ENCODE data around the gene HYLS1.
A peak's percentile ranks its signal among the peaks of the same experiment; 100 is the strongest.
"Not testable (repeated sequence)": the region's sequence is repeated elsewhere in the genome, so short reads cannot be mapped to it uniquely, and the experiment has no call there.

HYLS1 gene, protein sequence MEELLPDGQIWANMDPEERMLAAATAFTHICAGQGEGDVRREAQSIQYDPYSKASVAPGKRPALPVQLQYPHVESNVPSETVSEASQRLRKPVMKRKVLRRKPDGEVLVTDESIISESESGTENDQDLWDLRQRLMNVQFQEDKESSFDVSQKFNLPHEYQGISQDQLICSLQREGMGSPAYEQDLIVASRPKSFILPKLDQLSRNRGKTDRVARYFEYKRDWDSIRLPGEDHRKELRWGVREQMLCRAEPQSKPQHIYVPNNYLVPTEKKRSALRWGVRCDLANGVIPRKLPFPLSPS
- 2.9 to 10.7 (median 4.8) reads per million in 9 experiments for total RNA-seq

DNA sequence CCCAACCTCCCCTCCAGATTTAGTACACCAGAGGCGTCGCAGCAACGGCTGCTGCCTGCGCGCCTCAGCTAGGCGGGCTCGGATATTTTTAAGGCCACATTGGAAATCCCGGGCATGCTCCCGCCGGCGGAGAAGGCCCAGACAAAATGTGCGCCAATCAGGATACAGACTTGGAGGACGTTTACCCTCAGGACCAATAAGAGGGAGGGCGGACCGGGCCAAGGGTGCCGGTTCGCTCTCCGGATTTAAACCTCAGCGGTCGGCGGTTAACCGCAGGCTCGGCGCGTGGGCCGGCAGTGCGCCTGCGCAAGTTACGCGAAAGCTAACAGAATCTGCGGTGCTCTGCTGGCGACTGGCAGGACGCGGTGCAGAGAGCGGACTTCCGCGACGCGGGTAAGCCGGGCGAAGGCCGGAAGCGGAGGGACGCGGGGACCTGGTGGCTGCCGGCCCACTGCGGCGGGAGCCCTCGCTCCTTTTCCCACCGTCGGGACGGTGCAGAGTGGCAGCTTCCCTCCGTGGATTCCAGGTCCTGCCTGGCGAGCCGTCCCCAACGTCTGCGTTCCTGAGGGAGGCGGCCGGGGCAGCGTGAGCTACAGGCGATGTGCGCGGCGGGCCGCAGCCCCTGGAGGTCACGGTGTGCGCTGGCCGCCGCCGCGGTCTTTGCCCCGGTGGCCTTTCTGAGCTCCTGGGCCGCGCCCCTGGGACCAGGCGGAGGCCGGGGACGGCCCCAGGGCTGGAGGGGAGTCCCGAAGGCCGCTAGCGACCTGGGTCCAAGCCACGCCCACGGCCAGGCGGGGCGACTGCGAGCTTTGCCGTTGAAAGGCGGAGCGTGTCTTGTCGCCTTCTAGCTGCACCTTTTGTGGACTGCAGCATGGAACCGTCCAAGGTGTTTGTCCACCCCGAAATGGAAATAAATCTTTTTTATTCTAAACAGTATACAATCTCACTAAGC is at the start of gene HYLS1:
HYLS1 (plus strand) TSS at position 296 of the 952 bp plus-strand sequence. CDS start 11,701 bp downstream, outside the sequence.
- Mint-ChIP-seq H3K4me3 (peak within 1 kb of the TSS; percentile 89 to 94), H3K4me1 (ENCODE audit: low read depth in 2 of 2) (peaks cover 18 to 23% of the 10 kb centered on the region in 2 donors), H3K27me3 (no peaks in the 10 kb centered on the region), H3K36me3 (ENCODE audit: insufficient read depth) (peaks cover 30% of the 10 kb centered on the region), H3K9me3 (no peaks in the 10 kb centered on the region), H3K27ac (peak within 1 kb of the TSS; percentile 95 to 99)
- DNase-seq (peak; percentile 97 to 99 (median 98)), ATAC-seq (replicated peaks) (peak; percentile 86)

DNA sequence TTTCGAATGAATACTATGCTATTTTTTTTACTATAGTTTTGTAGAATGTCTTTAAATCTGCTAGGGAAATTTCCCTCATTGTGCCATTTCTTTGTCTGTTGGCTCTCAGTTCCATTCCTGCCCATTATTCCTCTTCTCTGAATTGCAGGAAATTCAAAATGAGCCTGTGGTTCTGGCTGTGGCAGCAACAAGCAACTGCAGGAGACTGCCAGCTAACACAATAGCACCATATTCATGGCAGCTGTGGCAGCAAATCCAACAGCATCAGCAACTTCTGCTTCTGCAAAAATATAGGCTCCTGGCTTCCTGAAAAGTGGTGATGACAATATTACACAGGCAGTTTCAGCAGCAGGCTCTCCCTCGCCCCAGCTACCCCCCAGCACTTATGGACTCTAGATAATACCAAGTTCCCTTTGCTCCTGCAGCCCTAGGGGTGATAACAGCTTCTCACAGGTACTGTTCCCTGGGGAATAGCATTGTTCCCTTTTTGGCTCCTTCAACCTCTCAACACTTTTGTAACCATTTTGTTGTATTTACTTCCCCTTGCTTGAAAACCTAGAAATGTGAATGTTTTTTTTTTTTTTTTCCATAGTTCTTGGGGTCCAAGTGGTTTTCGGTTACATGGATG is 45.0 kb upstream of the HYLS1 start:
- no peak for ATAC-seq (replicated peaks)
- H3K27ac Mint-ChIP-seq, result no peak overlapping the region
- H3K4me1 Mint-ChIP-seq (ENCODE audit: low read depth in 2 of 2), result no peaks in the 10 kb centered on the region

DNA sequence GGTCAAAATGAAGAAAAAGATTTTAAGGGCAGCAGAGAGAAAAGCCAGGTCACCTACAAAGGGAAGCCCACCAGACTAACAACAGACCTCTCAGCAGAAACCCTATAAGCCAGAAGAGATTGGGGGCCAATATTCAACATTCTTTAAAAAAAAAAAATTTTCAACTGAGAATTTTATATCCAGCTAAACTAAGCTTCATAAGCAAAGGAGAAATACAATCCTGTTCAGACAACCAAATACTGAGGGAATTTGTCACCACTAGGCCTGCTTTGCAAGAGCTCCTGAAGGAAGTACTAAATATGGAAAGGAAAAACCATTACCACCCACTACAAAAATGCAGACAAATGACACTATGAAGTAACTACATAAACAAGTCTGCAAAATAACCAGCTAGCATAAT is 41.3 kb upstream of the HYLS1 start:
- Mint-ChIP-seq H3K4me1 (ENCODE audit: low read depth in 2 of 2) (no peaks in the 10 kb centered on the region), H3K27me3 (peaks cover 20 to 33% of the 10 kb centered on the region in 2 donors), H3K4me3 (no peak overlapping the region), H3K27ac (no peak overlapping the region), H3K36me3 (ENCODE audit: insufficient read depth) (no peaks in the 10 kb centered on the region), H3K9me3 (peaks cover 13 to 21% of the 10 kb centered on the region in 2 donors)
- DNase-seq, result no peak
- no peak for ATAC-seq (replicated peaks)

More for the DNA sequence above, 45.0 kb upstream of the HYLS1 start:
- H3K4me3 Mint-ChIP-seq, result no peak overlapping the region
- no peak for DNase-seq
- no peaks in the 10 kb centered on the region for H3K36me3 Mint-ChIP-seq (ENCODE audit: insufficient read depth)
- H3K27me3 Mint-ChIP-seq, result peaks cover 34 to 43% of the 10 kb centered on the region in 2 donors
- peaks cover 13 to 21% of the 10 kb centered on the region in 2 donors for H3K9me3 Mint-ChIP-seq

DNA sequence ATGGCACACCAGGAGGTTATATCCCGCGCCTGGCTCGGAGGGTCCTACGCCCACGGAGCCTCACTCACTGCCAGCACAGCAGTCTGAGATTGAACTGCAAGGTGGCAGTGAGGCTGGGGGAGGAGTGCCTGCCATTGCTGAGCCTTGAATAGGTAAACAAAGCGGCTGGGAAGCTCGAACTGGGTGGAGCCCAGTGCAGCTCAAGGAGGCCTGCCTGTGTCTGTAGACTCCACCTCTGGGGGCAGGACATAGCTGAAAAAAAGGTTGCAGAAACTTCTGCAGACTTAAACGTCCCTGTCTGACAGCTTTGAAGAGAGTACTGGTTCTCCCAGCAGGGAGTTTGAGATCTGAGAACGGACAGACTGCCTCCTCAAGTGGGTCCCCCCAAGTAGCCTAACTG is 29.8 kb upstream of the HYLS1 start:
- H3K36me3 Mint-ChIP-seq (ENCODE audit: insufficient read depth); DNase-seq; ATAC-seq (replicated peaks); H3K4me3 Mint-ChIP-seq; H3K9me3 Mint-ChIP-seq; H3K4me1 Mint-ChIP-seq (ENCODE audit: low read depth in 2 of 2); H3K27ac Mint-ChIP-seq: not testable (repeated sequence)
- peaks cover 17 to 32% of the 10 kb centered on the region in 2 donors for H3K27me3 Mint-ChIP-seq

DNA sequence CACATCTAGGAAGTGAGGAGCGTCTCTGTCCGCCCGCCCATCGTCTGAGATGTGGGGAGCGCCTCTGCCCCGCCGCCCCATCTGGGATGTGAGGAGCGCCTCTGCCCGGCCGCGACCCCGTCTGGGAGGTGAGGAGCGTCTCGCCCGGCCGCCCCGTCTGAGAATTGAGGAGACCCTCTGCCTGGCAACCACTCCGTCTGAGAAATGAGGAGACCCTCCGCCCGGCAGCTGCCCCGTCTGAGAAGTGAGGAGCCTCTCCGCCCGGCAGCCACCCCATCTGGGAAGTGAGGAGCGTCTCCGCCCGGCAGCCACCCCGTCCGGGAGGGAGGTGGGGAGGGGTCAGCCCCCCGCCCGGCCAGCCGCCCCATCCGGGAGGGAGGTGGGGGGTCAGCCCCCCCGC is 24.7 kb upstream of the HYLS1 start:
- H3K27ac Mint-ChIP-seq; H3K4me3 Mint-ChIP-seq; ATAC-seq (replicated peaks); H3K4me1 Mint-ChIP-seq (ENCODE audit: low read depth in 2 of 2); H3K9me3 Mint-ChIP-seq; DNase-seq; H3K36me3 Mint-ChIP-seq (ENCODE audit: insufficient read depth); H3K27me3 Mint-ChIP-seq: not testable (repeated sequence)

DNA sequence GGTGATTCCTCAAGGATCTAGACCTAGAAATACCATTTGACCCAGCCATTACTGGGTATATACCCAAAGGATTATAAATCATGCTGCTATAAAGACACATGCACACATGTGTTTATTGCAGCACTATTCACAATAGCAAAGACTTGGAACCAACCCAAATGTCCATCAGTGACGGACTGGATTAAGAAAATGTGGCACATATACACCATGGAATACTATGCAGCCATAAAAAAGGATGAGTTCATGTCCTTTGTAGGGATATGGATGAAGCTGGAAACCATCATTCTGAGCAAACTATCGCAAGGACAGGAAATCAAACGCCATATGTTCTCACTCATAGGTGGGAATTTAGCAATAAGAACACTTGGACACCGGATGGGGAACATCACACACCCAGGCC is 22.1 kb upstream of the HYLS1 start:
- not testable (repeated sequence) for H3K36me3 Mint-ChIP-seq (ENCODE audit: insufficient read depth); DNase-seq; H3K27me3 Mint-ChIP-seq; H3K9me3 Mint-ChIP-seq; H3K4me3 Mint-ChIP-seq; ATAC-seq (replicated peaks); H3K4me1 Mint-ChIP-seq (ENCODE audit: low read depth in 2 of 2); H3K27ac Mint-ChIP-seq

DNA sequence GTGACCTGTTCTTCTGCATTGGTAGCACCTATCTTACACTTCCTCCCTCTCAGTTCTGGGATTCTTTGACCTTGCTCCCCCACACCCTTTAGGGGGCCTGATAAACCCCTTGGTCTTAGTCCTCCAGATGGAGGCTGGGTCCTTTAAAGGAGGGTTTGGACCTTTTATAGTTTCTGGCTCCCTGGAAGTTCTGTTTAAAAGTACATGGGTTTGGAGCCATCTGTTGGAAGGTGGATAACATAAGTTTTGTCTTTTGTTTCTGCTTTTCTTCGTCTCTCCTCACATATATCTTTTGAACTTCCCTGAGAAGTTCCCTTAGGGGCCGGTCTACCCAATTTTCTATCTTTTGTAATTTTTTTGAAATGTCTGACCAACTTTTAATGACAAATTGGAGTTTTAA is 17.9 kb upstream of the HYLS1 start:
- Mint-ChIP-seq H3K4me3 (no peak overlapping the region), H3K27ac (no peak overlapping the region), H3K36me3 (ENCODE audit: insufficient read depth) (no peaks in the 10 kb centered on the region), H3K9me3 (no peaks in the 10 kb centered on the region), H3K4me1 (ENCODE audit: low read depth in 2 of 2) (no peaks in the 10 kb centered on the region), H3K27me3 (peaks cover 4 to 12% of the 10 kb centered on the region in 2 donors)
- ATAC-seq (replicated peaks) (no peak), DNase-seq (no peak)

DNA sequence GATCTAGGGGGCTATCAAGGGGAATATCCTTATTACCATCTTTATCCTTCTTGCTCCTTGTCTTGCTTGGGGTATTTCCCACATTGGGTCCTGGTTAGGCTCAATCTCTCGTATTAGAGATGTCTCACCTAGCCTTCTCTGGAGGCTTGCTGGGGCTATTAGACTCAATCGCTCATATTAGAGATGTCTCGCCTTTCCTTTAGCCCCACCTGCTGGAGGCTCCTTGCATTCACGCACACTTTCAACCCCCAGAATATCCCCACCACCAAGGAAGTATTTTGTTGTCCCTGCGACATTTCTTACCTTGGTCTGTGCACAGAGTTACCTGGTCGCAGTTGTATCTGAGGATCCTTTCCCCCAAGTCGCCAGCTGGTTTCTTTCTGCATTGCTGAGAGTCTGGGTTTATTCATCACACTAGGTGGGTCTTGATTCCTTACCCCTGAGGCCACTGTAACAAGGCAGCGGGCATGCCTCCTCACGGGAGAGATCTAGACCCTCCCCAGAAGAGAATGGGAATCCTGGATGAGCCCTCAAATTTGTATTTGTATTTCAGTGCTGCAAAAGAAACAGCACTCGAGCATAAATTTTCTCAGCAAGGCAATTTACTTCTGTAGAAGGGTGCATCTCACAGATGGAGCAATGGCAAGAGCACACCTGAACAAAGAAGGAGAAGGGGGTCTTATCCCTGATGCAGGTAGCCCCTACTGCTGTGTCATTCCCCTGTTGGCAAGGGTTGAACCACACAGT is 15.9 kb upstream of the HYLS1 start:
- H3K36me3 Mint-ChIP-seq (ENCODE audit: insufficient read depth), result no peaks in the 10 kb centered on the region

DNA sequence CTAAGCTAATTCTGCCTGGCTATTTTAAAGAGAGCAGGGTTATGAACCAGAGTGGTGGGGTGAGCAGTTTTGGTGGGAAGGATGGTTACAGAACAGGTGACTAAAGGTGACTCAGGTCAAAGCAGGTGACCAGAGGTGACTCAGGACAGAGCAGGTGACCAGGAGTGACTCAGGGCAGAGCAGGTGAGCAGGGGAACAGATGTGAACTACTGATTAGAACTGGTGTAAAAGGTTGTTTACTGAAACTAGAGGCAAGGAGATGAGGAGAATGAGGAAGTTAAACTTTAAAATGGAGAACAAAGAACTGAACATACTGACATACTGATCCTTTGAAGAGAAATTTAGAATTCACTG is 15.4 kb upstream of the HYLS1 start:
- no peak for DNase-seq
- peaks cover 4 to 12% of the 10 kb centered on the region in 2 donors for H3K27me3 Mint-ChIP-seq
- H3K9me3 Mint-ChIP-seq, result no peaks in the 10 kb centered on the region
- no peak overlapping the region for H3K4me3 Mint-ChIP-seq
- no peak for ATAC-seq (replicated peaks)
- no peaks in the 10 kb centered on the region for H3K36me3 Mint-ChIP-seq (ENCODE audit: insufficient read depth)
- H3K4me1 Mint-ChIP-seq (ENCODE audit: low read depth in 2 of 2), result no peaks in the 10 kb centered on the region
- H3K27ac Mint-ChIP-seq, result no peak overlapping the region

More for the DNA sequence above, 15.9 kb upstream of the HYLS1 start:
- peaks cover 4 to 12% of the 10 kb centered on the region in 2 donors for H3K27me3 Mint-ChIP-seq
- H3K27ac Mint-ChIP-seq, result no peak overlapping the region
- H3K9me3 Mint-ChIP-seq, result no peaks in the 10 kb centered on the region
- ATAC-seq (replicated peaks) (peak; percentile 37), DNase-seq (peak; percentile 4 to 18 (median 11))
- no peak overlapping the region for H3K4me3 Mint-ChIP-seq
- H3K4me1 Mint-ChIP-seq (ENCODE audit: low read depth in 2 of 2), result no peaks in the 10 kb centered on the region

DNA sequence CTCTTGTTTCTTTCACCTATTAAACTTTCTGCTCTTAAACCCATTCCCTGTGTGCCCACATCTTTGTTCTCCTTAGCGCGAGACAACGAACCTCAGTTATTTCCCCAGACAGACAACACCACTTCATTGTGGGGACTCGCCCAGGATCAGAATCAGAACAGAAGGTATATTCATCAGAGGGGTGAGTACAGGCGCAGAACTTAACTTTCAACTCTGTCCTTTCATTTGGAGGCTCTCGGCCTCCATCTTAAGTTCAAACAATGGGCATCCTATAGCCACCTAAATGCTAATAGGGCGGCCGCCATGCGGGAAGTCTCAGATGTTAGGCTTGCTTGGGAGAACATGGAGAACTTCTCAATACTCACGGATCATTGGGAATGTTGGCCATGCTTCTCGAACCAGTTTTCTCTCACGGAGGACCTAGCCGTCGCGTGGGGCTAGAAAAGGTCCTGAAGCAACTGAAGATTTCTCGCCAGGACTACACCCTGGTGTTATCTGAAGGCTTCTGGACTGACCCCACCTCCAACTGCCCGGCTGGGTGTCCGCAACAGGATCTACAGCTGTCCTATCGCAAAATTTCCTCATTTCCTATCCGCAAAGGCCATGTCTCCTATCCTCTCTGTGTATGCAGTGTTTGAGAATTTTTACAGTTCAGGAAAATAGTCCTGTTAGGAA is 13.4 kb upstream of the HYLS1 start:
- H3K27ac Mint-ChIP-seq, result no peak overlapping the region
- H3K27me3 Mint-ChIP-seq, result peaks cover 4 to 12% of the 10 kb centered on the region in 2 donors
- H3K4me3 Mint-ChIP-seq, result no peak overlapping the region
- ATAC-seq (replicated peaks) (no peak), DNase-seq (no peak)
- H3K9me3 Mint-ChIP-seq, result no peaks in the 10 kb centered on the region
- H3K36me3 Mint-ChIP-seq (ENCODE audit: insufficient read depth), result no peaks in the 10 kb centered on the region
- no peaks in the 10 kb centered on the region for H3K4me1 Mint-ChIP-seq (ENCODE audit: low read depth in 2 of 2)

DNA sequence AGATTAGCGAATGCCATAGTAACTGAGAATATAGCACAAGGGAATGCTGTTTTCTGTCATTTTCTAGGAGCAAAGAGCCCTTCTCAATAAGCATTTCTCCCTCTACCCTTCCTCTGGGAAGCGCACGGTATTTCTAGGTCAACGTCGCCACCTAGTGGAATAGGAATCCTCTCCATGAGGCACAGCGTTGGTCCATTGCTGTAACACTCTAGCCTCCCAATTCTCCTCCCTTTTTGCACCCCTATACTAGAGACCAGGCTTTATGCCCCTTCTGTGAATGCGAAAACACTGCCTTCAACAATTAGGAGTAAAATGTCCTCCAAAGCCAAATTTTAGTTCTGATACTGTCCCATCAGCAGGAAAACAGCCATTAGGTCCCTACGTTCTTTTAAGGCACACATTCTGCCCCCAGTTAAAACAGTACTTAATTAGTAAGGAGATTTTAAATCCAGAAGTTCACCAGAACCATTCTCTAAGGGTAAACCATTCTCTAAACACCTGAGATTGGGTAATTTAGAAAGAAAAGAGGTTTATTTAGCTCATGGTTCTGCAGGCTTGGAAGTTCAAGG is 12.8 kb upstream of the HYLS1 start:
- ATAC-seq (replicated peaks) (no peak), DNase-seq (peak; percentile 29 to 36 (median 30))
- no peak overlapping the region for H3K27ac Mint-ChIP-seq
- no peak overlapping the region for H3K4me3 Mint-ChIP-seq
- H3K9me3 Mint-ChIP-seq, result no peaks in the 10 kb centered on the region
- peaks cover 4 to 12% of the 10 kb centered on the region in 2 donors for H3K27me3 Mint-ChIP-seq
- no peaks in the 10 kb centered on the region for H3K4me1 Mint-ChIP-seq (ENCODE audit: low read depth in 2 of 2)
- no peaks in the 10 kb centered on the region for H3K36me3 Mint-ChIP-seq (ENCODE audit: insufficient read depth)

DNA sequence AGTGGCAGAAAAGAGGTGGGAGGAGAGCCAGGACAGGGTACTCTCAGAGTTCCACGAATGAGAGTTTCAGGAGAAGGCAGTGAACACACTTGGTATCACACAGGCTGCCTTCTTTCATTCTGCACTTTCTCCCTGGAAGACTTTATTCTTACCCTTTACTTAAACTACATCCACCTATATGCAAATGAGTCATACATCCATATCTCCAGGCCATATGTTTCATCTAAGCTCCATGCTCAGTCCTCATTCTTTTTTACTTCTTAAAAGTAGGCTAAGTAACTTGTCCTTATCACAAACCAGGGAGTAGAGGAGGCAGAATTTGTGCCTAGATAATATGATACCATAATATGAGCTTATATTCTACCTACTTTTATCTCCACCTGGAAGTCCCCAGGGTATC is 6.2 kb upstream of the HYLS1 start:
- H3K36me3 Mint-ChIP-seq (ENCODE audit: insufficient read depth), result no peaks in the 10 kb centered on the region
- DNase-seq (no peak), ATAC-seq (replicated peaks) (no peak)
- H3K27me3 Mint-ChIP-seq, result peaks cover 0 to 5% of the 10 kb centered on the region in 2 donors
- no peak overlapping the region for H3K27ac Mint-ChIP-seq
- no peaks in the 10 kb centered on the region for H3K4me1 Mint-ChIP-seq (ENCODE audit: low read depth in 2 of 2)
- no peaks in the 10 kb centered on the region for H3K9me3 Mint-ChIP-seq
- no peak overlapping the region for H3K4me3 Mint-ChIP-seq

All from effector memory CD8-positive, alpha-beta T cell (primary cell).